GM19324 (cell line): Measurements from ENCODE around the gene LCN10.
"Not testable (repeated sequence)": the region's sequence is repeated elsewhere in the genome, so short reads cannot be mapped to it uniquely, and the experiment has no call there.

ENCODE experiments used
- ATAC-seq: cut with Tn5 transposase; IDR thresholded peaks from one replicate; pipeline ENCODE4 v1.9.1; 2021; ENCODE audit warnings: mild to moderate bottlenecking, moderate library complexity; ENCODE audit not compliant: unreplicated experiment, low FRiP score

The LCN10 gene

GRCh38 chr9:136742591-136743391 lies at the start of gene LCN10:
TSS of gene LCN10 (minus strand) at chr9:136742940. CDS start at chr9:136742903, 37 bp downstream.
- no peak for ATAC-seq

DNA sequence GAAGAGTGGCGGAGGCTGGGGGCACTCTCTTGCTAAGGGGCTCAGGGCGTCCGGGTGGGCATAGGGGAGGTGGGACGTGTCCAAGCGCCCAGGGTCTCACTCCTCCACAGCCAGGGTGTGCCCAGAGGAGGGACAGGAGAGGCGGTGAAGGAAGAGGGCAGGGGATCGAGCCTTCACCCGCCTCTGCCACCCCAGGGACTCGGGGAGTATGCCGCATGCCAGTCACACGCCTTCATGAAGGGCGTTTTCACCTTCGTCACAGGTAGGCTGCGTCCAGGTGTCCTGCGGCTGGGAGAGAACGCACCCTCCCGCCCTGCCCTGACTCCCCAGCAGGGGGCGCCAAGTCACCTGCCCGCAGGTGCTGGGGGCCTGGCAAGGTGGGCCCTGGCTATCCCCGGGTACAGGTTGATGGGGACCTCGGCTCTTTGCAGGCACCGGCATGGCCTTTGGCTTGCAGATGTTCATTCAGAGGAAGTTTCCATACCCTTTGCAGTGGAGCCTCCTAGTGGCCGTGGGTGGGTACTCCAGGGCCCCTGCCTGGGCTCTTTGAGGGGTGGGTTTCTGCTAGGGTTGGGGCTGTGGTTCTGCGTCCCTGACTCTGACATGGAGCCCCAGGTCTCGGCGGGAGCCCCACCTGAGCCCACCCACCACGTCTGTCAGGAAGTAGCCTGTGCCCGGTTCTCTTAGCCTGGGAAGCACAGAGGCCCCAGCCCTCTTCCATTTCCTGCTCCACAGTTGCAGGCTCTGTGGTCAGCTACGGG lies 49.0 kb upstream of the LCN10 start:
- ATAC-seq, result peak; percentile 12

- peak; percentile 91 for ATAC-seq
These were observed 48.1 kb upstream of the LCN10 start, which contains the start of gene TMEM141 for GRCh38 chr9:136790640-136791515. TSS of gene TMEM141 (plus strand) at chr9:136791344. CDS start at chr9:136791371, 27 bp downstream.

DNA sequence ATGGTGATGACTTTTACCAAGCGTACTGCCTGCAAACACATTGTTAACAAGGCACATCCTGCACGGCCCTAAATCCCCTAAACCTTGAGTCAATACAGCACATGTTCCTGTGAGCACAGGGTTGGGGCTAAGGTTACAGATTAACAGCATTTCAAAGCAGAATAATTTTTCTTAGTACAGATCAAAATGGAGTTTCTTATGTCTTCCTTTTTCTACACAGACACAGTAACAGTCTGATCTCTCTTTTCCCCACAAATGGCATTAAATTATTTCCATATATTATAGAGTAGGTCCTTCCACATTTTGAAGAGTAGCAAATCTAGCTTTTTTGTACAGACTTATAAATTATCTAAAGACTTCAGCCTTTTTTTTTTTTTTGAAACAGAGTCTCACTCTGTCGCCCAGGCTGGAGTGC lies 46.8 kb upstream of the LCN10 start:
- no peak for ATAC-seq

DNA sequence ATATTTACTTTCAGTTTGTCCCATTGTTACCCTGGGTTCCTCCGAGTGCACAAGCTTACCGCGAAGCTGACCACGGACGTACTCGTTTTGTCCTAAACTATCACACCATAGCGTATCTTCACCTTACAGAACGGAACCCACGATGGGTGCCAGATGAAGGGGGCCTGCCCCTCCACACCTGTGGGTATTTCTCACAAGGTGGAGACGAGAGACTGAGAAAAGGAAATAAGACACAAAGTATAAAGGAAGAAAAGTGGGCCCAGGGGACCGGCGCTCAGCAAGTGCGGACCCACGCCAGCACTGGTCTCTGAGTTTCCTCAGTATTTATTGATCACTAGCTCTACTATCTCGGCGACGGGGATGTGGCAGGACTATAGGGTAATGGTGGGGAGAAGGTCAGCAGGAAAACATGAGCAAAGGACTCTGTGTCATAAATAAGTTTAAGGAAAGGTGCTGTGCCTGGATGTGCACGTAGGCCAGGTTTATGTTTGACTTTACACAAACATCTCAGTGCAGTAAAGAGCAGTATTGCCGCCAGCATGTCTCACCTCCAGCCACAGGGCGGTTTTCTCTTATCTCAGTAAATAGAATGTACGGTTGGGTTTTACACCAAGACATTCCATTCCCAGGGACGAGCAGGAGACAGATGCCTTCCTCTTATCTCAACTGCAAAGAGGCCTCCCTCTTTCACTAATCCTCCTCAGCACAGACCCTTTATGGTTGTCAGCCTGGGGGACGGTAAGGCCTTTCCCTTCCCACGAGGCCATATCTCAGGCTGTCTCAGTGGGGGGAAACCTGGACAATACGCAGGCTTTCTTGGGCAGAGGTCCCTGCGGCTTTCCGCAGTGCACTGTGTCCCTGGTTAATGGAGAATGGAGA lies 46.1 kb upstream of the LCN10 start:
- ATAC-seq, result not testable (repeated sequence)

GRCh38 chr9:136787690-136788400 lies 45.1 kb upstream of the LCN10 start:
- ATAC-seq, result no peak

- not testable (repeated sequence) for ATAC-seq
These were observed 44.2 kb upstream of the LCN10 start for GRCh38 chr9:136786983-136787382.

- no peak for ATAC-seq
These were observed 43.7 kb upstream of the LCN10 start for GRCh38 chr9:136786451-136786850.

DNA sequence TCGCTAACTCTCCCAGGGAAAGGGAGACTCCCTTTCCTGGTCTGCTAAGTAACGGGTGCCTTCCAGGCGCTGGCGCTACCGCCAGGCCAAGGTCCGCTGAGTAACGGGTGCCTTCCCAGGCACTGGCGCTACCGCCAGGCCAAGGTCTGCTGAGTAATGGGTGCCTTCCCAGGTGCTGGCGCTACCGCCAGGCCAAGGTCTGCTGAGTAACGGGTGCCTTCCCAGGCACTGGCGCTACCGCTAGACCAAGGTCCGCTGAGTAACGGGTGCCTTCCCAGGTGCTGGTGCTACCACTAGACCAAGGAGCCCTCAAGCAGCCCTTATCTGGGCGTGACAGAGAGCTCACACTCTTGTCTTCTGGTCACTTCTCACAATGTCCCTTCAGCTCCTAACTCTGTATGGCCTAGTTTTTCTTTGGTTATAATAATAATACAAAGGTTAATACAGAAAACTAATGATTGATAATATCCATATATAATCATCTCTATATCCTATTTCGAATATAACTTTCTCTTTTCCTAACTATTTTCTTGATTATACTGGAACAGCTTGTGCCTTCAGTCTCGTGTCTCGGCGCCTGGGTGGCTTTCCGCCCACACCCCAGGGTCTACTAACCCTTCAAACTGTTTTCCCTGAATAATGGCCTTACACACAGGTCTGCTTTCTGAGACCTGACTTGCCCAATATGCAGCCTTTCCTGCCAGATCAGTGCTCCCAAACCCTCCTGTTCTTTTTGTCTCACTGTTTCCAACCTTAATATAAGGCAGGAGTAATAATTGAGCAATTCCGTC lies 43.0 kb upstream of the LCN10 start:
- ATAC-seq, result not testable (repeated sequence)

- no peak for ATAC-seq
These were observed 42.2 kb upstream of the LCN10 start for GRCh38 chr9:136784997-136785361.

- no peak for ATAC-seq
These were observed 41.7 kb upstream of the LCN10 start for GRCh38 chr9:136784249-136784996.

DNA sequence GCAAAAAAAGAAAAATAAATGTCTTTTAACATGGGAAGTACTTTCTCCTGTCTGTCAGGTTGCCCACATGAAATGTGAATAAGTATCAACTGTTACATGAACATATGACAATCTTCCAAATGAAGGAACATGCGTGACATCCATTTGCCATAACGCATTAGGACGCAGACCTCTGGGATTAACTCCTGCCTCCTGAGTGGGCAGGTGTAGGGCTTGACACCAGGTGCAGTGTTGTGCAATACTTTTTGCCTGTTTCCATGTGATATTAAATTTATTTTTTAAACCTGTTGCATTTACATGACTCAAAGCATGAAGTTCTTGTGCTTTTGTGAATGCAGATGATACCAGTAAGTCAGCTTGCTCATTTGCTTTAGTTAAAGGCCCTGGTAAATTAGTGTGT lies 39.7 kb upstream of the LCN10 start:
- ATAC-seq, result no peak

DNA sequence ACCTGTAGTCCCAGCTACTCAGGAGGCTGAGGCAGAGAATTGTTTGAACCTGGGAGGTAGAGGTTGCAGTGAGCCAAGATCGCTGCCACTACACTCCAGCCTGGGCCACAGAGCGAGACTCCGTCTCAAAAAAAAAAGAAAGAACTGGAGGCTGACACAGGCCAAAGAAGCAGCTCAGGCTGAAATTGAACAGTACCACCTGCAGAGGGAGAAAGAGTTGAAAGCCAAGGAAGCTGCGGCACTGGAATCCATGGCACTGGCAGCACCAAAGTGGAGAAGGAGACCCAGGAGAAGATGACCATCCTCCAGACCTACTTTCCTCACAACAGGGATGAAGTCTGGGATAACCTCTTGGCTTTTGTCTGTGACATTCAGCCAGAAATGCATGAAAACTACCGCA lies 37.1 kb upstream of the LCN10 start:
- no peak for ATAC-seq

GRCh38 chr9:136777359-136777758 lies 34.6 kb upstream of the LCN10 start:
- no peak for ATAC-seq

GRCh38 chr9:136776947-136777346 lies 34.2 kb upstream of the LCN10 start:
- ATAC-seq, result no peak

- ATAC-seq, result no peak
These were observed 32.5 kb upstream of the LCN10 start for GRCh38 chr9:136775191-136775590.

GRCh38 chr9:136774416-136775045 lies 31.8 kb upstream of the LCN10 start:
- ATAC-seq, result no peak
